ENCODE results near the gene HSPB7.

DNA sequence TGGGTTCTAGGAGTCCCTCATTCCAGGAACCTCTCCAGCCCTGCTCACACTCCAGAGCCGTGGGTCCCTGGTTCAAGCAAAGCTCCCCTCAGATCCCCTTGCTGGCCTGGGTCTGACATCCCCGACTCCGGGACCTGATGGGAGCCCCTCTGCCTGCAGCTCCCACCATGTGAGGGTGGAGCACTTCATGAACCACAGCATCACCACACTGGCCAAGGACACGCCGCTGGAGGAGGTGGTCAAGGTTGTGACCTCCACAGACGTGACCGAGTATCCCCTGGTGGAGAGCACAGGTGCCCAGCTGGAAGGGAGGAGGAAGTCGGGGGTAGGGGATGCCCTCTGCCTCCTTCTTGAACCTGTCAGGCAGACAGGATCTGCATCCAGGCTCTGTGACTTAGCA is 13.7 kb upstream of the HSPB7 start:
- TF ChIP-seq, protein P1, sequence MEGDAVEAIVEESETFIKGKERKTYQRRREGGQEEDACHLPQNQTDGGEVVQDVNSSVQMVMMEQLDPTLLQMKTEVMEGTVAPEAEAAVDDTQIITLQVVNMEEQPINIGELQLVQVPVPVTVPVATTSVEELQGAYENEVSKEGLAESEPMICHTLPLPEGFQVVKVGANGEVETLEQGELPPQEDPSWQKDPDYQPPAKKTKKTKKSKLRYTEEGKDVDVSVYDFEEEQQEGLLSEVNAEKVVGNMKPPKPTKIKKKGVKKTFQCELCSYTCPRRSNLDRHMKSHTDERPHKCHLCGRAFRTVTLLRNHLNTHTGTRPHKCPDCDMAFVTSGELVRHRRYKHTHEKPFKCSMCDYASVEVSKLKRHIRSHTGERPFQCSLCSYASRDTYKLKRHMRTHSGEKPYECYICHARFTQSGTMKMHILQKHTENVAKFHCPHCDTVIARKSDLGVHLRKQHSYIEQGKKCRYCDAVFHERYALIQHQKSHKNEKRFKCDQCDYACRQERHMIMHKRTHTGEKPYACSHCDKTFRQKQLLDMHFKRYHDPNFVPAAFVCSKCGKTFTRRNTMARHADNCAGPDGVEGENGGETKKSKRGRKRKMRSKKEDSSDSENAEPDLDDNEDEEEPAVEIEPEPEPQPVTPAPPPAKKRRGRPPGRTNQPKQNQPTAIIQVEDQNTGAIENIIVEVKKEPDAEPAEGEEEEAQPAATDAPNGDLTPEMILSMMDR (conservative IDR thresholded peaks at IDR 0.05 in 1 of 2, IDR thresholded peaks at IDR 0.05 in 1 of 2; ENCODE audit: extremely low read depth in 1 of 2, insufficient read depth in 1 of 2, low read depth in 1 of 2, low read length in 2 of 2), result no peak
- no peak for TF ChIP-seq EZH2 (IDR thresholded peaks at IDR 0.05; ENCODE audit: borderline replicate concordance, low read length)

Data from mammary epithelial cell (primary cell).